ENCODE measurements around the gene IFNG-AS1.

The IFNG-AS1 gene

DNA sequence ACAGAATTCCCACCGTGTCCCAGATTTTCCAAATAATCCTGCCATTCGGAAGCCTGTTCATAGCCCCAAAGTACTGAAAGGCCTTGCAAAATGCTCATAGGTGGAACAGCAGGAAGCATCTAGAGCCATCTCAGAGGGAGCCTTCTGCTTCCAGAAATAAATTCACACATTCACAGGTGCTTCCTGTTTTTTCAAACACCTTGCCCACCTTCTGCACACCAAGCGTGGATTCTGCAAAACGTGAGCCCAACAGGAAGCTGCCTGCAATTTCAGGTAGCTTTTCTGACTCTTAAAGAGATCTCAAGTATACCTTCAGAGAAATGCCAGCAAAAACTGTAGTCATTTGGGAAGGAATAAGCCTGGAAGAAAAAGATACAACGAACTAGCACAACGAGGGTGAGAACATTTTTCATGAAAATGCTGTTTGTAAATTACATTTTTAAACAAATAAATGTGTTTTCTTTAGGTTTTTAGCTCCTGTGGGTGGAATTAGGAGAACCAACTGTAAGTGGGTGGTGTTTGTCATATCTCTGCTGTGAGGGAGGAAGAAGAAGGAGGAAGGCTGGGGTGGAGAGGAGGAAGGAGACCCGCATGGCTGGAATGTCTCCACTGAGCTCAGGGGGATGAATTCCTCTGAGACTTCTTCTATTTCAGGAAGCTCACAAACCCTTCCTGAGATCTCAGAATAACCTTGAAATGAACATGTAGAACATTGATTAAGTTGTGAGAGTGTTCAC lies at the start of gene IFNG-AS1:
TSS of gene IFNG-AS1 (plus strand) at position 264 of the 737 bp plus-strand sequence.
- DNase-seq: no peak

DNA sequence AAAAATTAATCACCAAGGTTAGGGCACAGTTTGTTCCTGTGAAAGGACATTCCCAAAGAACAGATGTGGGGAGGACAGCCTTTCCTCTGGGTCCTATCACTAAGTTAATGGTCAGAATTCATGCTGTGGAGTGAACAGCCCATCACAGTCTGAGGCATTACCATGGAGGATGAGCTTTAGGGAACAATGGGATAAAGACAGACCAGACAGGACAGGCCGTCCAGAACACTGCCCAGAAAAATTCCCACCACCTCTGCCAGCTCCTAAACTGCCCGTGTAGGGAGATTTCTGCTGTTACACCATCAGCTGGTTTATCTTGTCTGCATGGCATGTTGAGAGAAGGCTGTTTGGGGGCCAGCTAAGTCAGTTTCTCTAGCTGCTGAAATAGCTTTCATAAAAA lies 49.6 kb upstream of the IFNG-AS1 start:
- no peak for DNase-seq

DNA sequence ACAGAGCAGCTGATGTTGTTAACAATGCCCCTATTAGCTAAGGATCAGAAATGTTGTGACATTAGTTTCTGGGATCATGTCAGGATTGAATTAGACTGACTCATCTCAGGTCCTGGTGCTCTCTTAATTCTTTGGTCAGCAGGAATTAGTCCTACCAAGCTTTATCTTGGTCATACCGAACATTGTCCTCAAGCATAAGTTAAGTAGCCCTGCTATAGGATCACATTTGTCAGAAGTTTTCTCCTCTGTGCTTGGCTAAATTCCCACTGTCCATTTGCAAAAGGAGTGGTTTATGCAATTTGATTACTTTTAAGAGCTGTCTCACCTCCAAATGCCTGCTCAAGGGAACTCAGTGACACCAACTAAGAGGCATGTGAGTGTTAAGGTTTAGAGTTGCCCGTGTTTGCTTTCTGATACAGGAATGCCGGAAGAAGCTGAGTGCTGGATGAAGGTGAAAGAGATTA lies 48.4 kb upstream of the IFNG-AS1 start:
- no peak for DNase-seq

DNA sequence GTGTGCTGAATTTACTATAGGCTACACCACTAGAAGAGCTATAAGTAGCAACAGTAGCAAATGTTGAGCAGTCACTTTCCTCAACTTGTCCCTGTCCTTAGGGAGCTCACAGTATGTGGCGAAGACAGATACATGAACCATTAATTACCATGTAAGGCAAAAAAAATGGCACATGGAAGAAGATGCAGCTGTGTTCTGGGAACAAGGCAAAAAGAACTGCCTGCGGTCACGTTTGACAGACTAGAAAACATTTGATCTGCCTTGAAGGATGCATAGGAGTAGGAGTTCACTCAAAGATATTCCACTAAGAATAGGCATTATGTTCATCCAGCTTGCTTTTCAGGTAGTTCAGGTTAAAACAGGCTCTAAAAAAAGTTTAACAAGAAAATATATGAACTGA lies 46.5 kb upstream of the IFNG-AS1 start:
- DNase-seq: no peak

- DNase-seq: peak; percentile 36 to 68
These were observed 45.9 kb upstream of the IFNG-AS1 start for GRCh38 chr12:67943141-67943892.

- DNase-seq: no peak
These were observed 45.2 kb upstream of the IFNG-AS1 start for GRCh38 chr12:67944093-67944492.

- no peak for DNase-seq
These were observed 36.5 kb upstream of the IFNG-AS1 start for GRCh38 chr12:67952787-67953186.

DNA sequence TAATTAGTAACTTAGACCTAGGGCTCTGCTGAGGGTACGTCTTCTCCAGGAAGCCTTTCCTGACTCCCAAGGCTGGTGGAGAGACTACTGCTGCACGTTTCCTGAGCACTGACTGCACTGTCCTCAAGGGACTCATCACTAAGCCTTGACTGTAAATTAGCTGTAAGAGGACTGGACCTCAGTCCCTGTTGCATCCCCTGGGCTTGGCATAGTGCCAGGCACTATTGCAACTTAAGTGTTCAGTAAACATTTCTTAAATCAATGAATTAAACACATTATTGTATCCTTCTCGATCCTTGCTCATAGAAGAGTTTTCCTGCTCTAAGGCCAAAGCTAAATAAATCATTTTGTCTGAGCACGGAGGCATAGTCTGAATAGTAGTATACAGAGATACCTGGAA lies 31.9 kb upstream of the IFNG-AS1 start:
- peak in 1 of 2 experiments; percentile 67 for DNase-seq

DNA sequence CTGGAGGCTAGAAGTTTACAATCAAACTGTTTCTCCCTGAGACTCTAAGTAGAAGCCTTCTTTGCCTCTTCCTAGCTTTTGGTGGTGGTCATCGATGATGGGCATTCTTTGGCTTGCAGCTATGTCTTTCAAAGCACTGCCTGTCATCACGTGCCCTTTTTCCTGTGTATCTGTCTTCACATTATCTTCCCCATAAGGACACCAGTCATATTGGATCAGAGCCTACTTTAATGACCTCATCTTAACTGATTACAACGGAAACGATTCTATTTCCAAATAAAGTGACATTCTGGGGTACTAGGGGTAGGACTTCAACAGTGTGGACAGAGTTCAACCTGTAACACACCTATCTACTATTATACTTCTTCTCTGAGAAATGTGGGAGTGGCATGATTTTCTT lies 31.1 kb upstream of the IFNG-AS1 start:
- DNase-seq: no peak

DNA sequence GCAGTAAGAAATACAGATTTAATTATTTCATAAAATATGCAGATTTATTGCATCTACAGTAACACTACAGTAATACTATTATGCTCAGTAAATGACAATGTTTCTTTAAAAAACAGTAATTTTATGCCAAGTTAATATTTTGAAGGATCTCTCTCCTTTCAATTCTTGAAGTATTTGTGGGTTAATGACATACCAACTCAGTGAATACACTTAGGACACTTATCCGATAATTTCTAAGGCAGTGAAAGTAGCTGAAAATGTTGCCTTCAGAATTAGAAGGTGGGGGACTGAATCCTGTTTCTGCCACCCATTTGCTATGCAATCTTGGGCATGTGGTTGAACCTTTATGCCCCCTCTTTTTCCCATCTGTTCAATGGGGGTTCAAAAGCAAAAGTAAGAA lies 24.8 kb upstream of the IFNG-AS1 start:
- DNase-seq: no peak

DNA sequence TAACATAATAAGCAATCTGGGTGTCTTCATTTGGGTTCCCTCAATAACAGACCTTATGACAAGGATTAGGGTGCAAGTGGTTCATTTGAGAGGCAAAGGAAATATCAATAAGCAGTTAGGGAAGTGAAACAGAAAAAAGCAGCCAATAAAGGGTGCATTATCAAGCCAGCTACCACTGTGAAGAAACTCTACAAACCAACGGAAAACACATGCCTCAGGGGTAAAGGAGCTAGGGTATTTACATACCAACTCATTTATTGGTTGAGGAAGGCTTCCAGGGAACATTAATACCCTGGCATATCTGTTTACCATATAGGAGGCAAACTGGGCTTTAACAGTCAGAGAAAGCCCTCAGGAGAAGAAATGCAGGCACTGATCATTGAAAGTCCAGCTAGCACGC lies 22.7 kb upstream of the IFNG-AS1 start:
- no peak for DNase-seq

DNA sequence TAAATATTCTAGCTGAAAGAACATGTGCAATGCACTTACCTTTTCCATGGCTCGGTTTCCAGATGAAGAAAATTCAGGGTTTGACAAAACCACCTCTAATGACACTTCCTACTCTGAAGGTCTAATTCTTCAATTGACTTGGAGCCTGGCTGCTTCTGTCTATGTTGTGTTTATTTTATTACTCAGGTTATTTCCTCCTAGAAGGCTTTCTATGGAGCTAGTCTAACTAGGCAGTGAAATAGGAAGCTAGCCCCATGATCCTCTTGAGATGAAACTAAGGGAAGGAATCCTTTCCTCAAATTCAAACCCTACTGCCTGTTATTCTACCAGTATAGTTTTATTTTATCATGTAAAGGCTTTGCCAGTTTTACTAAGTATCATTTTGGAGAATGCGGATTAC lies 20.9 kb upstream of the IFNG-AS1 start:
- DNase-seq: no peak

- DNase-seq: no peak
These were observed 20.5 kb upstream of the IFNG-AS1 start for GRCh38 chr12:67968725-67969124.

DNA sequence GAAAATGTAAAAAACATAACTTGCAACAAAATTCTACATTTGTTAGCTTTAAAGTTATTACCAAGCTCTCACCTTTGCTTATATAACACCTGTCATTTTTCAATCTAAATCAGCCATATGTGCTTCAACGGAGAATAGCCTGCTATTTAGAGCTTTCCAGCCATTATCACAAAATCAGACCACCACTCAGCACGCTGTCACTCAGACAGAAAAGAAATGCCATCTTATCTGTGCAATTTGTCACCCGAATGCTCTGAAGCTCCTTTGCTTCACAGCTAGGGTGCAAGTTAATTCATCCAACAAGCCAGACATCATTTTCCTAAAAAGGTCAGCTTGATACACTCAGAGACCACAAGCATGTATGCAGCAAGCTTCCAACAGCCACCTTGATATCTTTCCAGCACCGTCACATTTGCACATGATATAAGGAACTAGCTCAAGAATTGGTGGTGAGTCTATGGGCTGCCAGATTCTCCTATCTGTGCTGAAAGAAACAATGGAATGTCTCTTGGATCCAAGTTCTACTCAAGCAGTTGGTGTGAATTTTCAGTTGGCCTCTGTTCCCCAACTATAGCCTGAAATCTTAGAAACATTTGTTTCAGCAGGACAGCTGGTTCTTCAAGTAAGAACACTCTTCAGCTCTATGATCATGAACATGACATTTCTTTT lies 20.0 kb upstream of the IFNG-AS1 start:
- no peak for DNase-seq

DNA sequence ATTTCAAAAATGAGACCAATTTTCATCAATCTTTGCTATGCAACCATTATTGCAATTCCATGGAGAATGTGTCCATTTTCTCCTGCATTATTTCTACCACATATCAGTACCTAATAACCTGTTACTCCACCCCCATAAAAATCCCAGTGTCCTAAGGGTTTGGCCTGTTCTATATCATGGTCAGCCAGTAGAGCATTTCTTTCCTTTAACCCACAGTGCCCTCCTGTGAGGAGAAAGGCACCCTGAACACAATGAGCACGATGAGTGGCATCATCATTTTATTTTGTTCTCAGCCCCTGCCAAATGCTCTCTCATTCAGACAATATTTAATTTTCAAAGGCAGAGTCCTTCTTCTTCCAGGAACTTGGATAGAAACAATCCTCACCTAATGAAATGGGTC lies 11.6 kb upstream of the IFNG-AS1 start:
- no peak for DNase-seq

DNA sequence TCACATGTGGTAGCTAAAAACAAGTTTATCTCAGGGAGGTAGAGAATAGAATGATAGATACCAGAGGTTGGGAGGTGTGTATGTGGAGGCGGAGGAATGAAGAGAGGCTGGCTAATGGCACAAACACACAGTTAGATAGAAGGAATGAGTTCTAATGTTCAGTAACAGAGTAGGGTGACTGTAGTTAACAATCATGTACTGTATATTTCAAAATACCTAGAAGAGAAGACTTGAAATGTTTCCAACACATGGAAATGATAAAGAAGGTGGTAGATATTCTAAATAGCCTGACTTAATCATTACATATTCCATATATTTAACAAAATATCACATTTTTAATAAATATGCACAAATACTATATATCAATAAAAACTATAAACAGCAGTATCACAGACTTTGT lies 8.9 kb upstream of the IFNG-AS1 start:
- DNase-seq: no peak

DNA sequence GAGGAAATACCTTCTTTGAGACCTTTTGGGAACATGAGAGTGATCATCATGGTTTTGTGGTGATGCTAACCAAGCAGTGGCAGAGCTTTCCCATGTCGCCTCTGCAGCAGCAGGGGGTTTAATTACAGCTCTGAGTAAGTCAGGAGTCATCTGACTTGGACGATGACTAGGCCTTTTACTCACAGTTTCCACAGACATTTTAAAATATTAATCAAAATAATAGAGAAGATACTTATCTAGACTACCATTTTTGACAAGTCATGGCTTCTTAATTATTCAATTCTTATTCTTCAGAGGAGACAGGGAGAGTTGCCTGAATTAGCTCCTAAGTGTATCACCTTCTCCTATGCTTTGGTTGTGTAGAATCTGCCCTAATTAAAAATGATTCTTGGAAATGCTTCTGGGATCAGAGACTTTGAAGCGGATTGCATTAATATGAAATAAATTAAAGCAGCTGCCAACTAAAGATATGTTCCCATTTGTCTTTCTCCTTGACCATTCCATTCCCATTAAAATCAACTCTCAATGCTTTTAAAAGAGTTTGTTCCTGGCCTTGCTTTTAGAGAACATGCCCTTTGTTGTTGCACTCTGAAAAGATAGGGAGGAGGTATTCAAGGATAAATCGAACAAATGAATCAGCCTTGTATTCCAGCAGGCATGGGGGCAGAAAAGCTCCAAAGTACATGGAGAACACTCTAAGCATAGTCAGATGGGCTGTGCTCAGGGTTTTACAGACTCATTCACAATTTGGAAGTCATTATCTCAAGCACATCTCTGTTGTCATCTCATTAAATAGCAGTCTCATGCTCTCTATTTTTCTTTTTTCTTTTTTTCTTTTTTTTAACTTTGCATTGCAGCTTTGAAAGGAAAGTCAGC lies 7.7 kb upstream of the IFNG-AS1 start:
- no peak for DNase-seq

DNA sequence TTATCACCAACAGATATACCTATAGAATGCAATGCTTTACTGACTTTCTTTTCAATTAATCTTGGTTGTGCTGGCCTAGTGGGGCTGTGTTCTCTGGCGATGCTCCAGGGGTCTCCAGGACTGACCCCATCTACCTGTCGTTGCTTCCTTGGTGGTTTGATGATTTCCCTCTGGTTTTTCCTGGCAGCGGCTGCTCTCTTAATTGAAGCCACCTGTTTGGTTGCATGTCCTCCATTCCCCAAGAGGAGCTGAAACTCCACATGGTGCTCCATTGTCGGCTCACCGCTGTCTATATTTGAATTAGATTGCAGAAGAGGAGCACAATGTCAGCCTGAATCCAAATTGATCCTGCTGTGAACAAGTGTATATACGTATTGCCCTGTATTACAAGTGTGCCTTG lies 7.1 kb upstream of the IFNG-AS1 start:
- peak; percentile 36 to 78 for DNase-seq

DNA sequence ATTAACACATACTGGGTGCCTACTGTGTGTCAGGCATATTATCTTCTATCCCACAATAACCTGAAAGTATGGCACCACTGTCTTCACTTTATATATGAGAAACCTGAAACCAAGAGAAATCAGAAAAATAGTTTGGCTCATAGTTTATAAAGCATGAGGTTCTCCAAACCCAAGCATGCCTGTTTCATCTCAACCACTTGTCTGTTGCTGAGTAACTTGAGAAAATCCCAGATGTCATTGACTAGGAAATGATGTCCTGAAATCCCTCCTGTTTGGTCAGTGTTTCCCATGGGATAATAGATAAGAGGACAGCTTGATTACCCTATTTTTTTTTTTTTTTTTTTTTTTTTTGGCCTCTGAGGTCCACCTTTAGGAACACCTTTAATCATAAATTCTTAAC lies 2.6 kb upstream of the IFNG-AS1 start:
- no peak for DNase-seq

GRCh38 chr12:67988601-67989021 lies 636 bp upstream of the IFNG-AS1 start:
- DNase-seq: no peak

DNA sequence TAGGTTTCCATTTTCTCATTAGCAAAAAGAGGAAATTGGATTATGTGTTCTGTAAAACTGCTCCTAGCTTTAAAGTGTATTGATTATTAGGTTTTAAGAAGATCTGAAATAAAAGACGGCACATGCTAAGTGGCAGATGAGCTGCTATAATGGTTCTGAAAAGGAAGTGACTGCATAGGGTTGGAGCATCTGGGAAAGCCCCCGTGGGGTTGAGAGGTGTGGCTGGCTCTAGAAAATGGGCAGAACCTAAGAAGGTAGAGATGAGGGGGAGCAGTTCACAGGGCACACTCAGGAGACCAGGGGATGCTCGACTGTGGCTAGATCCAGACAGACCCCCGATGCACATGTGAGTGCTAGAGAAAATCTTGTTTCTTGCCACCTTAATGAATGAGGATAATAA lies 1.9 kb downstream of the IFNG-AS1 start:
- no peak for DNase-seq

GRCh38 chr12:67993143-67993542 lies 3.9 kb downstream of the IFNG-AS1 start:
- no peak for DNase-seq

GRCh38 chr12:67994046-67994445 lies 4.8 kb downstream of the IFNG-AS1 start:
- DNase-seq: no peak

All from NCI-H1930 (cell line).